OCI-M2 (cell line): ENCODE measurements around the gene NPW.

Experiments used
- DNase-seq: peaks from one replicate; lab custom pipeline; 2025; ENCODE audit not compliant: unreplicated experiment; lab: John Stamatoyannopoulos, UW

Gene NPW

DNA sequence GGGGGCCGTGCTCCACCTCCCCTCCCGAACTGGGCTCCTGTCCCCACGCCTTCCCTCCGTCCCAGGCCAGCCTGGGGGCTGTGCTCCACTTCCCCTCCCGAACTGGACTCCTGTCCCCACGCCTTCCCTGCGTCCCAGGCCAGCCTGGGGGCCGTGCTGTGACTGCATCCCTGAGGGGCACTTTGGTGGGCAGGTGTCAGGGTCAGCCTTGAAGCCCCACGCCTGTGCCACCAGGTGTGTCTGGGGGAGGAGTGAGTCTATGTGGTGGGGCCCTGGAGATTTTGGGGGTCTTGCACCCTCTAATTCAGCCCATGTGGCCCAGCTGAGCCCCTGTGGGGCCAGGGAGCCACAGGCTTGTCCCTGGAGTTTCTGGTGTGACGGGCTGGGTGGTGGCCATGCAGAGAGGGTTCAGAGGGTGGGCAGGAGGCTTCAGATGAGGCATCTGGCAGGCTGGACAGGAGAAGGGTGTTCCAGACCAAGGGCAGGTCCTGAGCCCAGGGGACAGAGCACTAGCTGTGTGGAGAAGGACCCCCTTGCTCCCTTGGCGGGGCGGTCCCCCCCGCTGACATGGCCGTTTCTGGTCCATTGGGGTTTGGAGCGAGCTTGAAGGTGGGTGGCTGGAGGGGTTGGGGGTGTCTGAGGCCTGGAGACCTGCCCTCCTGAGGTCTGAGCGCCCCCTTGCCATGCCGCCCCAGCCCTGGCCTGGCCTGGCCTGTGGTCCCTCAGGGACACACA lies 15.3 kb downstream of the NPW start:
- no peak for DNase-seq

DNA sequence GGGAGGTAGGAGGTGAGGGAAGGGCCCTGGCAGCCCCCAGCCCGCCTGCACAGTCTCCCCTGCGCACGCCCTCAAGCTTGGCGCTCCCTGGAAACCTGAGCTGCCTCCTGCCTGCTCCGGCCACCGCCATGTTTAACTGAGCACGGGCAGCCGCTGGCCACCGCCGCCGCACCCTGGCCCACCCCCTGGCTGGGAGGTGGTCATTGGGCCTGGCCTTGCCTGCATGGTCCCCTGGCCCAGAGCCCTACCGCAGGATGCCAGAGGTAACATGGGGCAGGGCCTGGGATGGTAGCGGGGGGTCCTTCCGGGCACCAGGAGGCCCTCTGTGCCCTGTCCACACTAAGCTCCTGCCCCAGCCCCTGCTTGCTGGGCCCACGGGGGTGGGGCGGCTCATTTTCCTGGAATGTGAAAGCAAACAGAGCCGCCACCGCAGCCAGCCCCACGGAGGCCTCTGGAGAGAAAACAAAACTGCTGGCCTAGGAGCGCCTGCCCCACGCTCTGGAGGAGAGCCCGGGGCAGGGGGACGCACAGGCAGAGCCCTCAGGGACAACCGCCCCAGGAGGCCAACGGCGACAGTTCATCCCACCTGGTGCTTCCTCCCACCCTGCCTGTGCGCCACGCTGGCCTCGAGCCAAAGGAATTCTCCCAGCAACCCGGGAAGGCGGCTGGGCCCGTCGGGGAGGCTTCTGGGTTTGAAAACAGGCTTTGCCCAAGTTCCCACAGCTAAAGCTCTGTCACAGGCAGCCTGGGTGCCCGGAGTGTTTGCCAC lies 16.0 kb downstream of the NPW start:
- no peak for DNase-seq

DNA sequence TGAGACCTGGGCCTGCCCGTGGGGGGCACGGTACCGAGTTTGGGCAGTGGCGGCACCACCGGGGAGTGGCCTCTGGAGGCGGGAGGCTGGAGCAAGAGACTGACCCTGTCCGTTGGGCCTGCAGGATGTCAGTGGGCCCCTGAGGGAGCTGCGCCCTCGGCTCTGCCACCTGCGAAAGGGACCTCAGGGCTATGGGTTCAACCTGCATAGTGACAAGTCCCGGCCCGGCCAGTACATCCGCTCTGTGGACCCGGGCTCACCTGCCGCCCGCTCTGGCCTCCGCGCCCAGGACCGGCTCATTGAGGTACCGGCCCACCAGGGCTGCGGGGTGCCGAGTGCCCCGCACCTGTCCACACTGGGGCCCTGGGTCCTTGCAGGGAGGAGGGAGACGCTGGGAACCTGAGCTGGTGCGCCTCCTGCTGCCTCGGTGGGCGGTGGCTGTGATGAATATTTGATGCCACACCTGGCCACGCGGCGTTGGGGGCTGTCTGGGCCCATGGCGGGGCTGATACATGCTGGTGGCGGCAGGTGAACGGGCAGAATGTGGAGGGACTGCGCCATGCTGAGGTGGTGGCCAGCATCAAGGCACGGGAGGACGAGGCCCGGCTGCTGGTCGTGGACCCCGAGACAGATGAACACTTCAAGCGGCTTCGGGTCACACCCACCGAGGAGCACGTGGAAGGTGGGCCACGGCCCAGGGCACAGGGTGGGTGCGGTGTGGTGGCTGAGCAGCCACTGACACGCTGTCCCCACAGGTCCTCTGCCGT lies 16.8 kb downstream of the NPW start:
- no peak for DNase-seq

DNA sequence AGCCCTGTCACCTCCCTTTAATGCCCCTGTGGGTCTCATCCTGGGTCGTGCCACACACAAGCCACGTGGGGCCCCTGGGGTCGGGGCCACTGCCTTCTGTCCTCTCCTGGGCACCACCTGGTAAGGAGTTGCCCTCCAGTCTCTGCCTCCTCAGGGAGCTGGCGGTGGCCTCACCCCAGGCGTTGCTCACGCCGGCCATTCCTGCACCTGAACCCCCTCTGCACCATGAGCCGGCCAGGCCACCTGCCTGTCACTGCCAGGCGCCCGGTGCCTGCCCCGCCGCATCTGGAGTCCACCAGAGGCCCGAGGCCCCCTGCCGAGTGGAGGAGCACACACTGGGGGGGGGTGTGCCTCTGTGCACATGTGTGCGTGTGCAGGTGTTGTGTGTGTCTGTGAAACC lies 17.5 kb downstream of the NPW start:
- no peak for DNase-seq

DNA sequence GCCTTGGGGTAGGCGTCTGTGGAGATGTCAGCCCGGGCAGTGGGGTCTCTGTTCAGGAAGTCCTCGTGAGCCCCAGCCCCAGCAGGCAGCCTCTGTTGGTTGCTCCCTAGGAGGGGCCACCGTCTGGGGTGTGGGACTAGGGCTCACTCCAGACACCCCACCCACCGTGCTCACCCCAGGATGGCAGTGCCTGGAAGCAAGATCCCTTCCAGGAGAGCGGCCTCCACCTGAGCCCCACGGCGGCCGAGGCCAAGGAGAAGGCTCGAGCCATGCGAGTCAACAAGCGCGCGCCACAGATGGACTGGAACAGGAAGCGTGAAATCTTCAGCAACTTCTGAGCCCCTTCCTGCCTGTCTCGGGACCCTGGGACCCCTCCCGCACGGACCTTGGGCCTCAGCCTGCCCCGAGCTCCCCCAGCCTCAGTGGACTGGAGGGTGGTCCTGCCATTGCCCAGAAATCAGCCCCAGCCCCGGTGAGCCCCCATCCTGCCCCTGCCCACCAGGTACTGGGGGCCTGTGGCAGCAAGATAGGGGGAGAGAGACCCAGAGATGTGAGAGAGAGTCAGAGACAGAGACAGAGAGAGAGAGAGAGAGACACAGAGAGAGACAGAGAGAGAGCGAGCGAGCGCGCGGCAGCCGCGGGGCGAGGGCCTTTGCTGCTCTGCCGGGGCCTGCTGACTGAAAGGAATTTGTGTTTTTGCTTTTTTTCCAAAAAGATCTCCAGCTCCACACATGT lies 18.2 kb downstream of the NPW start:
- no peak for DNase-seq

DNA sequence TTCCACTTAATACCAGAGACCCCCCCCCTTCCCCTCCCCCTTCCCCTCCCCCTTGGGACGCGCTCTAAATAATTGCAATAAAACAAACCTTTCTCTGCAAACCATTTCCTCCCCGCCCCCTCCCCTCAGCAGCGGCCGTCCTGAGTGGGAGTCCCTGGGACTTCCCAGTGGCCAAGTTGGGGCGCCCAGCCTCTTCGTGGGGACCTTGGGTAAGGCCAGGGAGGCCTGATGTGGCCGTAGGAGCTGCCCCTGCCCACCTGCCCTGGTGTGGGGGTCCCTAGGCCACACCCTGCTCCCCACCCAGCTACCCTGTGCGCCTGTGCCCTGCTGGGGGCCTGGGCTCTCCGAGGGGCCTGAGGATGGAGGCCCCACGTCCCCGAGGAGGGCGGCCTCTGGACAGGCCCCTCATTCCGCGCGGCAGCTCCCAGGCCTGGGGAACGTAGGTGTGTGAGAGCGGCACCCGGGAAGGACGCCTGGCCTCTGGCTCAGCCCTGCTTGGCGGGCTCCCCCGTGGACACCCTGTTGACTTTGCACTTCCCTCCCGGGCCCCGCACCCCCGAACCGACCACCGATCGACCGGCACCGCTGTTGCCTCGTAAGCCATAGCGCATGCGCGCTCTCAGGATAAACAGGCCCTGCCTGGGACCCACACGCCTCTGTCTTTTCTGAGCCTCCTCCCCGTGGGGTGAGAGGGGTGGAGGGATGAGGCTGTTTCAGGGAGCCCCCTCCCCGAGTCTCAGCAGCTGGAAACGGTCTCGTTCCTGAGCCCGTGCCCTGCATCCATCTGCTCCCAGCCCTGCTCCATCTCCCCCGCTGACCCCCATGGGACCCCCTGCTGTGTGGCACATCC lies 19.0 kb downstream of the NPW start:
- DNase-seq = no peak

DNA sequence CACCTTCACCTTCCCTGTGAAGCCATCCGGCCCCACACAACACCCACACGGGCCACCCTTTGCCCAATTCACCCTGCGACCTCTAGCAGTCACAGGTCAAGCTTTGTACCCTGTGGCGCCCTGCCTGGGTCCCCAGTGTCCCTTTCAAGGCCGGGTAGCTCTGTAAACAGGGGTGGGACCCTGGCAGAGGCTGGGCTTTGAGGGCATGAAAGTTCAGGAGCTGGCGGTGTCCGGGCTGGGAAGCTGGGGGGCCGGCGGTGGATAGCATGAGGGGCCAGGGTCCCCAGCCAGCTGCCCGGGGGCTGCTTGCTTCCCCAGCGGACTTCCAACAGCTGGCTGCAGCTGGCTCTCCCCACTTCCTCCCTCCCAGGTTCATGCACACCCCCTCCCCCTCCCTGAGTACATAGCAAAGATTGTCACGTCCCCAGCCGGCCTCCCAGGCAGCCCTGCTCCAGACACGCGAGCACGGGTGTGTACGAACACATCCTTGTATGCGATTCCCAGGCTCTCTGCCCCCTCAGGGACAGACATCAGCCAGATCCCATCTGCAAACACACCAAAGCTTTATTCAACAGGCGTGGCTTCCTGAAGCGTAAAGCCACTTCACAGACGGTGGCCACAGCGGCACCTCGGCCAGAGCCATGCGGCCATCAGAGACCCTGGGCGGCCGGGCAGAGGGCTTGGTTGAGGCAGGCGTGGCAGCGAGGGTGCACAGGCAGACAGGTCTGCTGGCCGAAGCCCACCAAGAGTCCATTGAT lies 19.9 kb downstream of the NPW start:
- no peak for DNase-seq

DNA sequence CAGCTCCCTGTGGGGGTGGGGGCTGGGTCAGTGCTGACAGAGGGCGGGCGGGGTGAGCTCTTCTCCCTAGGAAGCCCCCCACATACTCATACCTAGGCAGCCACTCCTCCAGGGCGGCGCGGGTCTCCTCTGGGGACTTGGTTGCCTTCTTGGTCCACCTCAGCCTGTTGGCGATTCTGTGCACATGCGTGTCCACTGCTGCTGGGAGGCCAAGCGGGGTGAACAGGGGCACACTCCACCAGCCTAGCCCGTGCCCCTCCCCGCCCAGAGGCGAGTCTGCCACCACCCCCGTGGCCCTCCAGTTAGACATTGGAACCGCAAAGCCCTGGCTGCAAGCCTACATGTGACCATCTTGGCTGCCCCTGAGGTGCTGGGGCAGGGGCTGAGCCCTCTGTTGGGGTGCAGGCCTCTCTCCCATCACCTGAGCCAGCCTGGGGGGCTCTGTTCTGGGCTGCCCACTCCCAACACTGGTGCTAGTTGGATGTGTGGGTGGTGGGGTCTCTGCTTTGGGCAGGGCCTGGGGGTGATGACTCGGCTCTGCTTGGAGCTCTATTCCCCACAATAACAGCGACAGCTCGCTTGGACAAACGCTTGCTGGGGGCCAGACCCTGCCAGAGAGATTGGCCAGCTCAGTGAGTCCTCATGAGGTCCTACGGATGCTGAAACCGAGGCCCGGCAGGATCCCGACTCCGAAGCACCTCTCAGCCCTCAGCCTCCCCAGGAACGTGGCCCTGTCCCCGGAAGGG lies 20.6 kb downstream of the NPW start:
- DNase-seq = no peak

DNA sequence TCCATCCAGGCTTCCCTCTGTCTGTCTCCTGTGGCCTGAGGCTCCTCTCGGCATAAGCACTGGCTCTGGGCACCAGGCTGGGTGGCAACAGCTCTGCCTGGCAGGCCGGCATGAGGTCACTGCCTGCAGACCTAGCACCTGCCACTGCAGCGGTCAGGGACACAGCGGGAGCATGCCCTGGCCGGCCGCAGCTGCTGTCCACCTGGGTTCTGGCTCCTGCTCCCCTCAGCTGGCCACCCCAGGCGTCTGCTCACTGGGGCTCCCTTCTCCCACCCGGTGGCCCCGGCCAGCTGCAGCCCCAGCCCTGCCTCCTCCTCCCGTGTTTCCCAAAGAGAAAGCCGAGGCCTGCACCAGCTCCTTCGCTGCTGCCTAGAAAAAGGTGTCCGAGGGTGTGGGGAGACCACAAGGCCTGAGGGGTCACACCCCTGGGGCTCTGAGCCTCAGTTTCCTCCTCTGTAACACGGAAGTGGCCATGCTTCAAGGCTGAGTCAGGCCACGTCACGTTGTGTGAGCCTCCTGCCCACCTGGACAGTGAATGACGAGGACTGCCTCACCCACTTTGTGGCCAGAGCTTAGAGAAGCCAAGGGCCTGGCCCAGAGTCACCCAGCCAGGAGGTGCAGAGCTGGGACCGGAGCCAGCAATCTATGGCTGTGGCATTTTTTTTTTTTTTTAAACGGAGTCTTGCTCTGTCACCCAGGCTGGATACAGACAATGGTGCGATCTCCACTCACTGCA lies 21.4 kb downstream of the NPW start:
- no peak for DNase-seq

DNA sequence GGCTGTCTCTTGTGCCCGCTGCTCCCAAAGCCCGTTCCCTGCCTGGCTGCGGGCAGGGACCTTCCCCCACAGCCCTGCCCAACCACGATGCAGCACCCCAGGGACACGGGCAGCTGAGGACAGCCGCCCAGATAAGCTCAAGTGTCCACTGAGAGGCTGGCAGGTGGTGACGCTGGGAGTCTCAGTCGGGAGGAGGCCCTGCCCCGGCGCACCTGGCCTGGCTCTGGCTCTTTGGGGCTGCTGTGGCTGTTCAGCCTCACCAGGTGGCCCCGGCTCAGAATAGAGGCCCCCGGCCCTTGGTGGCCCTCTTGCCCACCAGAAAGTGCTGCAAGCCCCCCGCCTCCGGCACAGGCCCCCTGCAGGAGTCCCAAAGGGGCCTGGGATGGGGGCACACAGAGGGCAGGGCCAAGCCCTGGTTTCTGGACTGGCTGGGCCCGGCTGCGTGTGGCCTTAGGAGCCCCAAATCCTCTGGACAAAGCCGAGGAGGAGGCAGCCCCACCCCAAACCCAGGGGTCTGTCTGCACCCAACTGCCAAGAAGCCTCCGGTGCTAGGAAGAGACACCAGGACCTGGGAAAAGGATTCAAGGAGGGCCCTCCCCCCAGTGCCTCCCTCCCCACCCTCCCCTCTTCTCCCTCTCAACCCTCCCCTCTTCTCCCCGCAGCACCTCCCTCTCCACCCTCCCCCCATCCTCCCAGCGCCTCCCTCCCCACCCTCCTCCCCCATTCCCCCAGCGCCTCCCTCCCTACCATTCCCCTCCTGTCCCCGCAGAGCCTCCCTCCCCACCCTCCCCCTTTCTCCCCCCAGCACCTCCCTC lies 22.8 kb downstream of the NPW start:
- no peak for DNase-seq

DNA sequence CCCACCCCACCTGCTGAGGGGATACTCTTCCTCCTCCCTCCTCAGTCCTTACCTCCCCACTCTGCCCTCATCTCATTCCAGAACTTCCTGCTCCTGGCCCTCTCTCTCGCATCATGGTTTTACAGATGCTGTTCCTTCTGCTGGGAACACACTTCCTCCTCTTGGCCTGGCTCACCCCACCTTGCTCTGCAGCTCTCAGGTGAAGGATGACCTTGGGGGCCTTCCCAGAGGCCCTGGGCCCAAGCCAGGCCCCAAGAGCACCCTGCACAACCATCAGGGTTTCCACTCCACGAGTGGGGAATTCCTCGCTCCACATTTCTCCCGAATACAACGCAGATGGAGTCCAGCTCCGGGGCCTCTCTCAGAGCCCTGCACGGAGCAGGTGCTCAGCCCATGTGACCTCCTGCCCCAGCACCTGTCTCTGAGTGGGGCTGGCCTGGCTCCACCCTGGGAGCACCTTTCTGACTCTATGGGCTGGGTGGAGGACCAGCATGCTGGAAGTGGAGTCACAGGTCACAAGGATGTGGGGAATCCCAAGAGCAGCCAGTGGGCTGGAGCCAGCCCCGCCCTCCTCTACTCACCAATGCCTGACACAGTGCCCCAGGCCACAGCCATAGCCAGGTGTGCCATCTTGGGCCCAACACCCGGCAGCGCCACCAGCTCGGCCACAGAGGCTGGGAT lies 23.5 kb downstream of the NPW start:
- no peak for DNase-seq

DNA sequence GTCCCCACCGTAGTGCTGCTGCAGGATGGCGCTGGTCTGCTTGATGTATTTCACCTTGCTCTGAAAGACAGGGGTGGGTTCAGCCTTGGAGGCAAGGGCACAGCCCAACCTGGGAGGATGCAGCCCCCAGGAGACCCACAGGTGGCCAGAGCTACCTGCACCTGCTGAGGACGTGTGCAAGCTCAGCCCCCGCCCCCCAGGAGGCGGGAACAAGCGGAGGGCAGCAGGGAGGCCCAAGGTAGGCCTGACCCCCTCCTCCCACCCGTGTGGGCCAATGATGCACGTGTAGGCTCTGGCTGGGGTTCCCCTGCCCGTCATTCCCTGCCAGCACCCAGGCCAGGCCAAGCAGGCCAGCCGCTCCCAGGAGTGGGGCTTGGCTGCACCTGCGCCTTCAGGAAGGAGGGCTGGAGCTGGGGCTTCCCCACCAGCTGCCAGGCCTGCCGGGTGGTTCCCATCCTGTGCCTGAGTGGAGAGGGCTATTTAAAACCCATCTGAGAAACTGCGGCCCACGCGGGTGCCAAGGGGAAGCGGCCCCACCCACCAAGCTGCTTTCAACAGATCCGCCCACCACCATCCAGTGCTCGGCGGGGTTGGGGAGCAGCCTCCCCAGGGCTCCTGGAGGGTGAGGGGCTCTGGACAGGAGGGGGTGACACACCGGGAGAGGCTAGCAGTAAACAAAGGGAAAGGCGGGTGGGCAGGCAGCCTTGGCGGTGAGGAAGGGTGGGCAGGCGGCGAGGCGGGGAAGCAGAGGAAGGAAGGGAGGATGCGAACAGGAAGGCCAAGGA lies 24.3 kb downstream of the NPW start:
- DNase-seq = no peak

DNA sequence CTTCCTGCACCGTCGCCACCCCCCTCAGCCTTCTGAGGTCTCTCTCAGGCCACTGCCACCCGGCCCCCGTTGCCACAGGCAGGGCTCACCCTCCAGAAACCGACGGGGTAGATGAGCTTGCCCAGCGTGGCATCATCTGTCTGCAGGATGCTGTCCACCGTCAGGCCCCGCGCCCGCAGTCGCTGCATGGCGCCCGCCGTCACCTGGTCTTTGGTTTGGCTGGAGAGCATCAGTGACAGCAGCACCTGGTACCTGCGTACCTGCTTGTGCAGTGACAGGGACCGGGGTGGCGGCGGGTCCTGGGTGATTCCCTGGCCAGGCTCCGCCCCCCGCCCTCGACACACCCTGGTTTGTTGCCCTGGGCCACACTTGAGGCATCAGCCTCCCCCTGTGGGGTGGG lies 25.0 kb downstream of the NPW start:
- DNase-seq = no peak

DNA sequence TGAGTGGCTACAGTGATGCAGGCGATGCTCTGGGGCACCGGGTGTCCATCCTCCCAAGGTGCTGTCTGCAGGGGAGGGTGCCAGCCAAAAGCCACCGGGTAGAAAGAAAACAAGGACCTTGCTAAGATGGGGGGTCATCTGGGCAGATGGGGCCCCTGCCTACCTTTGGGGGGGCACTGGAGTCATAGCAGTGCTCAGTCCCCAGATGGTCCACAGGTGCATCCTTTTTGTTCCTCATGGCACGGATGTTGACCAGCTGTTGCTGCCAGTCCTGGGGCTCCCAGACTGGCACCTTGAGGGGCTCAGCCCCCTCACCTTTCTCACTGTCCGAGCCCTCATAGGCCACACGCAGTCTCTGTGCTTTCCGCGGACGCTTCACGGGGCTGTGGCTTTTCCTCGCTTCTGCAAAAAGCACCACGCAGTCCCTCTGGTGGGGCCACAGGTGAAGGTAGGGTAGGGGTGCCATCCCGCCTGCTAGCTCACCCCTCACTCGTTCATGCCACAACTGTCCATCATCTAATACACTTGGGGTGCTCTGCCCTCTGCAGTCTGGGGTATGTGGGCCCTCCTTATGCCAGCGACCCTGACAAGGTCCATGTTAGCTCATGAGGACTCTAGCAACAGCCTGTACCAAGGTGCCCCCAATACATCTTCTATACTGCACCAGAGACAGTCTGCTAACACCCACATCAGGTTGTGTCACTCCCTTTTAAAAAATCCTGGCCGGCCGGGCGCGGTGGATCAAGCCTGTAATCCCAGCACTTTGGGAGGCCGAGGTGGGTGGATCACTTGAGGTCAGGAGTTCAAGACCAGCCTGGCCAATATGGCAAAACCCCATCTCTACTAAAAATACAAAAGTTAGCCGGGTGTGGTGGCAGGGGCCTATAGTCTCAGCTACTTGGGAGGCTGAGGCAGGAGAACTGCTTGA lies 26.6 kb downstream of the NPW start:
- DNase-seq = no peak

DNA sequence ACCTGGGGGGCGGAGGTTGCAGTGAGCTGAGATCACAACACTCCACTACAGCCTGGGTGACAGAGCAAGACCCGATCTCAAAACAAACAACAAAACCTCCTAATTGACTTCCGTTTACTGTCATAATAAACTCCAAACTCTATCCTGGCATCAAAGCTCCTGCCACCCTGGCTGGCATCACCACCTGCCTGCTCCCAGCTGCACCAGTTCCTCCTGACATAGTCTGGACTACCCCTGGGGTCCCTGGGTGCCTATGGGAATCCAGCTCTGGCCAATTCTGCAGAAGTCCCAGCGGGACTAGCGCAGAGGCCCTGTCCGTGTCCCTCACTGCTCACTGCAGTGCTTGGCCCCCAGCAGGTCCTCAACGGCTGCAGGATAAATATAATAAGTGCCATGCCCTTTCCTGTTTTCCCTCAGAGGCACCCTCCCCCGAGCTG lies 27.3 kb downstream of the NPW start:
- DNase-seq = no peak
